Mesendoderm (in vitro differentiated cells): Measurements from ENCODE around the gene MSMB.
A peak's percentile ranks its signal among the peaks of the same experiment; 100 is the strongest.

Source experiments
- DNase-seq: peaks from one replicate; pipeline ENCODE4 v3.0.0; 2013
- H2AK5ac ChIP-seq: 2 replicates; pipeline ENCODE4 v1.6.1; 2013; ENCODE audit warnings: low read length, inconsistent platforms
- H2BK120ac ChIP-seq: 2 replicates; pipeline ENCODE4 v1.6.1; 2013; ENCODE audit warnings: low read depth, mild to moderate bottlenecking, low read length, moderate library complexity, mixed read lengths
- H2BK15ac ChIP-seq: replicated peaks from 2 replicates; pipeline ENCODE4 v1.6.1; 2013; ENCODE audit warnings: low read depth, mild to moderate bottlenecking, moderate library complexity
- H2BK5ac ChIP-seq: 2 replicates; pipeline ENCODE4 v1.6.1; 2013; ENCODE audit warnings: low read length, inconsistent platforms
- H3K18ac ChIP-seq: 2 replicates; pipeline ENCODE4 v1.6.1; 2013; ENCODE audit warnings: mild to moderate bottlenecking, low read length, mixed read lengths
- H3K23ac ChIP-seq: one replicate; pipeline ENCODE4 v1.6.1; 2013; ENCODE audit warnings: low read length
- H3K27ac ChIP-seq: 2 replicates; pipeline ENCODE4 v1.5.1; 2013; ENCODE audit warnings: low read depth, mild to moderate bottlenecking, inconsistent platforms, low read length, moderate library complexity
- H3K27me3 ChIP-seq: 2 replicates; pipeline ENCODE4 v1.6.1; 2013; ENCODE audit warnings: low read length, control low read depth, mild to moderate bottlenecking, inconsistent platforms; ENCODE audit not compliant: insufficient read depth, poor library complexity
- H3K36me3 ChIP-seq: 2 replicates; pipeline ENCODE4 v1.6.1; 2013; ENCODE audit warnings: low read length, inconsistent platforms; ENCODE audit not compliant: control insufficient read depth, insufficient read depth
- H3K4ac ChIP-seq: one replicate; pipeline ENCODE4 v1.6.1; 2013; ENCODE audit warnings: low read depth, mild to moderate bottlenecking, low read length, moderate library complexity
- H3K4me1 ChIP-seq: 2 replicates; pipeline ENCODE4 v1.6.1; 2013; ENCODE audit warnings: low read depth, low read length, inconsistent platforms; ENCODE audit not compliant: control insufficient read depth
- H3K4me2 ChIP-seq: 2 replicates; pipeline ENCODE4 v1.6.1; 2013; ENCODE audit warnings: low read length
- H3K4me3 ChIP-seq: 2 replicates; pipeline ENCODE4 v1.5.1; 2013; ENCODE audit warnings: mild to moderate bottlenecking, low read length
- H3K56ac ChIP-seq: one replicate; pipeline ENCODE4 v1.6.1; 2013; ENCODE audit warnings: low read length
- H3K79me1 ChIP-seq: 2 replicates; pipeline ENCODE4 v1.6.1; 2013; ENCODE audit warnings: low read length, inconsistent platforms
- H3K79me2 ChIP-seq: 2 replicates; pipeline ENCODE4 v1.6.1; 2013; ENCODE audit warnings: mild to moderate bottlenecking, low read length; ENCODE audit not compliant: control insufficient read depth, insufficient read depth
- H3K9ac ChIP-seq: 2 replicates; pipeline ENCODE4 v1.6.1; 2013; ENCODE audit warnings: low read length, inconsistent platforms
- H4K5ac ChIP-seq: one replicate; pipeline ENCODE4 v1.6.1; 2013; ENCODE audit warnings: low read length
- H4K8ac ChIP-seq: one replicate; pipeline ENCODE4 v1.6.1; 2013; ENCODE audit warnings: low read depth, mild to moderate bottlenecking, control low read depth, low read length, moderate library complexity
- WGBS: extraction: QIAGEN DNeasy Blood & Tissue Kit; methylation state at CpG from one replicate; pipeline ENCODE4 v1.1.7; 2013; ENCODE audit warnings: low lambda C conversion rate, missing lambda C conversion rate; ENCODE audit not compliant: insufficient coverage; ENCODE audit errors: extremely low coverage; 5-methylcytosine and 5-hydroxymethylcytosine counted together

Gene MSMB

GRCh38 chr10:46074196-46074946 lies 28.3 kb upstream of the MSMB start:
- no peak overlapping the region for H2BK15ac ChIP-seq
- H3K79me1 ChIP-seq = no peaks in the 10 kb centered on the region
- H3K27ac ChIP-seq = no peak overlapping the region
- no peak overlapping the region for H2AK5ac ChIP-seq
- H2BK5ac ChIP-seq = no peak overlapping the region
- no peaks in the 10 kb centered on the region for H3K27me3 ChIP-seq
- H3K9ac ChIP-seq = no peak overlapping the region
- H3K79me2 ChIP-seq = no peaks in the 10 kb centered on the region
- peaks cover 2% of the 10 kb centered on the region for H3K4me1 ChIP-seq
- H4K5ac ChIP-seq = no peak overlapping the region
- no peak overlapping the region for H3K4me2 ChIP-seq
- H3K4ac ChIP-seq = no peak overlapping the region
- no peak overlapping the region for H3K4me3 ChIP-seq
- no CpG with 5 or more reads among the region's 4 CpGs for WGBS
- no peak overlapping the region for H3K56ac ChIP-seq
- H3K36me3 ChIP-seq = no peaks in the 10 kb centered on the region
- DNase-seq = no peak
- H3K18ac ChIP-seq = no peak overlapping the region
- no peak overlapping the region for H3K23ac ChIP-seq
- no peak overlapping the region for H4K8ac ChIP-seq
- no peak overlapping the region for H2BK120ac ChIP-seq

DNA sequence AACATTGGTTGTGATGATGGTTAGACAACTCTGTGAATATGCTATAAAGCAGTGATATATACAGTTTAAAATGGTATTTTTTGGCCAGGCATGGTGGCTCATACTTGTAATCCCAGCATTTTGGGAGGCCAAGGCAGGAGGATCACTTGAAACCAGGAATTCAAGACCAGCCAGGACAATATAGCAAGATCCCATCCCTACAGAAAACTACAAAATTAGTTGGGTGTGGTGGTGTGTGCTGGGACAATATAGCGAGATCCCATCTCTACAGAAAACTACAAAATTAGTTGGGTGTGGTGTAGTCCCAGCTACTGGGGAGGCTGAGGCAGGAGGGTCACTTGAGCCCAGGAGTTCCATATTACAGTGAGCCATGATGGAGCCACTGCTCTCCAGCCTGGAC lies 27.5 kb upstream of the MSMB start:
- Histone ChIP-seq H3K9ac (no peak overlapping the region), H3K4me1 (peaks cover 2% of the 10 kb centered on the region), H4K8ac (no peak overlapping the region), H3K56ac (no peak overlapping the region), H3K27ac (no peak overlapping the region), H3K27me3 (no peaks in the 10 kb centered on the region), H3K79me2 (no peaks in the 10 kb centered on the region), H2BK15ac (no peak overlapping the region), H3K4ac (no peak overlapping the region), H3K36me3 (no peaks in the 10 kb centered on the region), H3K4me2 (no peak overlapping the region), H2BK120ac (no peak overlapping the region), H3K4me3 (no peak overlapping the region), H3K23ac (no peak overlapping the region), H2BK5ac (no peak overlapping the region), H4K5ac (no peak overlapping the region), H2AK5ac (no peak overlapping the region), H3K18ac (no peak overlapping the region), H3K79me1 (no peaks in the 10 kb centered on the region)
- WGBS = no CpG with 5 or more reads among the region's 1 CpG
- no peak for DNase-seq

- H3K27me3 ChIP-seq = no peaks in the 10 kb centered on the region
- H3K79me1 ChIP-seq = no peaks in the 10 kb centered on the region
- no peak overlapping the region for H2BK5ac ChIP-seq
- no peaks in the 10 kb centered on the region for H3K36me3 ChIP-seq
- H2BK15ac ChIP-seq = no peak overlapping the region
- H3K56ac ChIP-seq = peak overlapping the region; percentile 47
- H2AK5ac ChIP-seq = no peak overlapping the region
- H3K18ac ChIP-seq = no peak overlapping the region
- H3K79me2 ChIP-seq = no peaks in the 10 kb centered on the region
- no peak overlapping the region for H4K8ac ChIP-seq
- no peak overlapping the region for H3K9ac ChIP-seq
- no peak for DNase-seq
- WGBS = no CpG with 5 or more reads among the region's 6 CpGs
- H3K4me3 ChIP-seq = no peak overlapping the region
- H3K23ac ChIP-seq = no peak overlapping the region
- no peak overlapping the region for H3K4ac ChIP-seq
- H4K5ac ChIP-seq = no peak overlapping the region
- H2BK120ac ChIP-seq = no peak overlapping the region
- no peak overlapping the region for H3K27ac ChIP-seq
- H3K4me2 ChIP-seq = no peak overlapping the region
- peaks cover 2% of the 10 kb centered on the region for H3K4me1 ChIP-seq
Observed at GRCh38 chr10:46070749-46071148, 24.7 kb upstream of the MSMB start.

DNA sequence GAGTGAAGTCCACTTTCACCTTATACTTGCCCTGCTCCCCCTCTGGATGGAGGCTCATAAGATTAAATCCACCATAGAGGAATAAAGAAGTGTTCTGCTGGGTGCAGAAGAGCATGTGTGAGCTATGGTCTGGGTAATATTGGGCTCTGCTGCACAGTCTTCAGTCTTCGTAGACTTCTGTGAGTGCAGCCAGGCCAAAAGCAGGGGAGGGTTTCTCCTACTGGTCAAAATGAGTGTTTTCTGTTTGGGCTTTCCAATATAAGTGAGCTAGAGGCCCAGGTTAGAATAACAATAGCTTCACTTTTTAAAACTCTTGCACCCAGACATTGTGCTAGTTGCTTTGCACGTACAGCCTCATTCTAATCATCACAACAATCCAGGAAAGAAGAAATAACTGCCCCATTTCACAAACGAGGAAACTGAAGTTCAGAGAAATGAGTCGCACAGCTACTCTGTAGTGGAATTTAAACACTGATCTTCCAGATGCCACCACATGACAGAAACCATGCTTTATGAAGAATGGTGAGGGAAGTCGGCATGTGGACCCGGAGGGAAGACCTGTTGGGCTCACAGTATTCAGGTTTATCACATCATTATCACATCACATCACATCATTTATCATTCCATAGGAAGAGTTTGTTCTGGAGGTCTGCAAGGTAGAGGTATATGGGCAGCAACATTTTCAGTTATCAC lies 23.8 kb upstream of the MSMB start:
- H3K23ac ChIP-seq = no peak overlapping the region
- no peaks in the 10 kb centered on the region for H3K36me3 ChIP-seq
- H3K56ac ChIP-seq = no peak overlapping the region
- H3K9ac ChIP-seq = no peak overlapping the region
- H3K4me1 ChIP-seq = peaks cover 2% of the 10 kb centered on the region
- DNase-seq = no peak
- H3K27me3 ChIP-seq = no peaks in the 10 kb centered on the region
- no peak overlapping the region for H2AK5ac ChIP-seq
- H3K4me3 ChIP-seq = no peak overlapping the region
- no peak overlapping the region for H4K5ac ChIP-seq
- H2BK15ac ChIP-seq = no peak overlapping the region
- no peaks in the 10 kb centered on the region for H3K79me2 ChIP-seq
- H3K18ac ChIP-seq = no peak overlapping the region
- peak overlapping the region; percentile 66 for H3K4ac ChIP-seq
- peak overlapping the region; percentile 56 for H2BK120ac ChIP-seq
- H2BK5ac ChIP-seq = no peak overlapping the region
- H4K8ac ChIP-seq = no peak overlapping the region
- no peak overlapping the region for H3K27ac ChIP-seq
- WGBS = no CpG with 5 or more reads among the region's 6 CpGs
- no peak overlapping the region for H3K4me2 ChIP-seq
- no peaks in the 10 kb centered on the region for H3K79me1 ChIP-seq

DNA sequence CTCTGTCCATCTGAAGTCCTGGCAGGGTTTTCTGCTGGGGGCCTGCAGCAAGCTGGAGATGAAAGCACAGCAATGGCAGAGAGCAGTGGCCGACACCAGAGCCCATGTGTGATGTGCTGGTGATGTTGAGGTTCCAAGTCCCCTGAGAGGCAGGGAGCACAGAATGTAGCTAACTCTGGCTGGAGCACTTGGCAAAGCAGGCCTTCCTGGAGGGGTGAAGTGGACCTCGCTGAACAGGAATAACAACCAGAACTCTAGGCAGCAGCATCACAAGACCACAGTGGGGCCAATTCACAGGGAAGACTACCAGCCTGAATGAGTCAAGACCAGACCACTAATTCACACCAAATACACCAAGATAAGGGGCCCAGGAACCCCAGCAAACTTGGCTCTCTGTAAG lies 22.8 kb upstream of the MSMB start:
- WGBS = no CpG with 5 or more reads among the region's 2 CpGs
- Histone ChIP-seq H3K36me3 (no peaks in the 10 kb centered on the region), H2BK120ac (no peak overlapping the region), H2BK15ac (no peak overlapping the region), H3K56ac (peak overlapping the region; percentile 35), H3K79me1 (no peaks in the 10 kb centered on the region), H4K8ac (no peak overlapping the region), H3K4me1 (peaks cover 2% of the 10 kb centered on the region), H3K27ac (peak overlapping the region; percentile 34), H3K9ac (no peak overlapping the region), H2AK5ac (no peak overlapping the region), H3K4me2 (no peak overlapping the region), H3K18ac (peak overlapping the region; percentile 76), H3K23ac (no peak overlapping the region), H3K4me3 (no peak overlapping the region), H3K79me2 (no peaks in the 10 kb centered on the region), H3K4ac (no peak overlapping the region), H3K27me3 (no peaks in the 10 kb centered on the region), H4K5ac (no peak overlapping the region), H2BK5ac (peak overlapping the region; percentile 52)
- DNase-seq = no peak
